SK-N-SH (cell line): ENCODE results near the gene MAML3. TPM values are rescaled to one million over a fixed set of nuclear protein-coding genes. Genes with fewer than 3 reads are reported as not detected.

ENCODE experiments used
- CTCF ChIA-PET: fragments of 300-600, 350-600 bp; formaldehyde crosslinking; extraction: SDS; loops from one replicate; lab custom pipeline; 2021; lab: Yijun Ruan, JAX
- POLR2A ChIA-PET: fragments of 350-600 bp; sonication (Branson Sonifier 250); formaldehyde crosslinking; extraction: SDS; loops from one replicate; lab custom pipeline; 2020; ENCODE audit warnings: antibody characterized with exemption, inconsistent platforms; lab: Yijun Ruan, JAX
- DNase-seq: peaks from one replicate; pipeline ENCODE4 v3.0.0; 2012
- H2AFZ ChIP-seq: fragments of 200-600 bp; sonication (generic); 2 replicates; pipeline ENCODE4 v1.8.1; 2016; ENCODE audit warnings: antibody characterized with exemption, mild to moderate bottlenecking, low read depth
- H3F3A ChIP-seq: fragments of 200-600 bp; sonication (generic); replicated peaks from 2 replicates; pipeline ENCODE3; 2016; ENCODE audit warnings: antibody characterized with exemption, mild to moderate bottlenecking; ENCODE audit not compliant: insufficient read depth
- H3K27ac ChIP-seq, 2 experiments: fragments of 200-500 bp in 1 of 2; fragments of 200-600 bp in 1 of 2; sonication (Bioruptor generic) in 1 of 2; sonication (generic), shearing (Covaris generic) in 1 of 2; 2 replicates each; pipeline versions ENCODE4 v1.5.1 to v1.6.1; 2014 to 2016; ENCODE audit warnings: low read depth in 2 of 2, inconsistent platforms in 1 of 2, low read length in 1 of 2, mild to moderate bottlenecking in 1 of 2, mixed read lengths in 1 of 2
- H3K27me3 ChIP-seq: fragments of 200-600 bp; sonication (generic), shearing (Covaris generic); 2 replicates; pipeline ENCODE4 v1.6.1; 2016; ENCODE audit warnings: mixed run types; ENCODE audit not compliant: insufficient read depth
- H3K36me3 ChIP-seq, 2 experiments: fragments of 200-500 bp in 1 of 2; fragments of 200-600 bp in 1 of 2; sonication (Bioruptor generic) in 1 of 2; sonication (generic) in 1 of 2; replicated peaks in 1 of 2; 2 replicates each; pipeline versions ENCODE3 to v1.5.1; 2014 to 2016; ENCODE audit warnings: low read length in 1 of 2, mild to moderate bottlenecking in 1 of 2; ENCODE audit not compliant: insufficient read depth in 2 of 2, control insufficient read depth in 1 of 2
- H3K4me1 ChIP-seq, 2 experiments: fragments of 200-500 bp in 1 of 2; fragments of 200-600 bp in 1 of 2; sonication (Bioruptor generic) in 1 of 2; sonication (generic), shearing (Covaris generic) in 1 of 2; 2 replicates each; pipeline versions ENCODE4 v1.5.1 to v1.6.1; 2014 to 2016; ENCODE audit warnings: low read depth in 1 of 2, low read length in 1 of 2, mixed run types in 1 of 2; ENCODE audit not compliant: insufficient read depth in 2 of 2, control insufficient read depth in 1 of 2
- H3K4me2 ChIP-seq: fragments of 200-600 bp; sonication (generic), shearing (Covaris generic); 2 replicates; pipeline ENCODE4 v1.6.1; 2017; ENCODE audit warnings: mixed run types
- H3K4me3 ChIP-seq, 2 experiments: fragments of 200-500 bp in 1 of 2; fragments of 200-600 bp in 1 of 2; sonication (Bioruptor generic) in 1 of 2; sonication (generic), shearing (Covaris generic) in 1 of 2; 2 replicates each; pipeline versions ENCODE4 v1.5.1 to v1.8.1; 2014 to 2016; ENCODE audit warnings: low read depth in 2 of 2, inconsistent platforms in 1 of 2, low read length in 1 of 2, mild to moderate bottlenecking in 1 of 2, mixed read lengths in 1 of 2, moderate library complexity in 1 of 2
- H3K79me2 ChIP-seq: fragments of 200-600 bp; sonication (generic); 2 replicates; pipeline ENCODE4 v1.8.1; 2017; ENCODE audit warnings: mild to moderate bottlenecking; ENCODE audit not compliant: insufficient read depth
- H3K9ac ChIP-seq: fragments of 200-600 bp; sonication (generic); 2 replicates; pipeline ENCODE4 v1.6.1; 2017; ENCODE audit warnings: mixed run types
- H3K9me2 ChIP-seq: fragments of 200-600 bp; sonication (generic); 2 replicates; pipeline ENCODE4 v1.6.1; 2017; ENCODE audit warnings: mixed run types
- H3K9me3 ChIP-seq: fragments of 200-600 bp; sonication (generic); 2 replicates; pipeline ENCODE4 v1.6.1; 2017; ENCODE audit warnings: mixed run types, mild to moderate bottlenecking, moderate library complexity
- H4K20me1 ChIP-seq: fragments of 200-600 bp; sonication (generic); 2 replicates; pipeline ENCODE4 v1.6.1; 2017; ENCODE audit warnings: mild to moderate bottlenecking, mixed run types; ENCODE audit not compliant: insufficient read depth
- CHD2 ChIP-seq: fragments of 150-350 bp; IDR thresholded peaks from 2 replicates; pipeline ENCODE4 v1.6.1; 2018; ENCODE audit warnings: low read length; ENCODE audit not compliant: partially characterized antibody
- CTCF ChIP-seq: fragments of 200-600 bp; sonication (generic); IDR thresholded peaks from 2 replicates; pipeline ENCODE4 v1.6.1; 2017; ENCODE audit warnings: antibody characterized with exemption, mild to moderate bottlenecking, moderate library complexity
- ELF1 ChIP-seq: IDR thresholded peaks from 2 replicates; pipeline ENCODE4 v1.4.0; 2012
- EZH2phosphoT487 ChIP-seq: fragments of 200-600 bp; sonication (generic); IDR thresholded peaks from 2 replicates; pipeline ENCODE4 v1.6.1; 2017; ENCODE audit warnings: low read depth, mixed run types, mild to moderate bottlenecking, antibody characterized with exemption, moderate library complexity, borderline replicate concordance
- GATA2 ChIP-seq: sonication (generic); formaldehyde crosslinking; IDR thresholded peaks from 2 replicates; pipeline ENCODE4 v1.5.0; 2020; ENCODE audit warnings: mild to moderate bottlenecking, missing genetic modification reagents
- IRF3 ChIP-seq: fragments of 150-350 bp; IDR thresholded peaks from 2 replicates; pipeline ENCODE4 v1.6.1; 2016; ENCODE audit warnings: mild to moderate bottlenecking, low read depth, low read length
- NFIC ChIP-seq: IDR thresholded peaks from 2 replicates; pipeline ENCODE4 v1.4.0; 2012; ENCODE audit warnings: borderline replicate concordance
- NRF1 ChIP-seq: IDR thresholded peaks from 2 replicates; pipeline ENCODE4 v1.6.1; 2012; ENCODE audit warnings: low read depth, mild to moderate bottlenecking, low read length
- RAD21 ChIP-seq: IDR thresholded peaks from 2 replicates; pipeline ENCODE4 v1.6.1; 2012; ENCODE audit warnings: mild to moderate bottlenecking, low read length
- RXRA ChIP-seq: IDR thresholded peaks from 2 replicates; pipeline ENCODE4 v1.4.0; 2012; ENCODE audit warnings: low read depth, mild to moderate bottlenecking, borderline replicate concordance
- SIN3A ChIP-seq: IDR thresholded peaks from 2 replicates; pipeline ENCODE4 v1.6.1; 2012; ENCODE audit warnings: low read depth, mild to moderate bottlenecking, low read length, moderate library complexity, borderline replicate concordance
- SMC3 ChIP-seq: IDR thresholded peaks from 2 replicates; pipeline ENCODE4 v1.6.1; 2012; ENCODE audit warnings: low read depth, low read length, improper control_type of control experiment
- WGBS: methylation state at CpG from one replicate; pipeline ENCODE4 v1.1.6; 2017; ENCODE audit warnings: low lambda C conversion rate; 5-methylcytosine and 5-hydroxymethylcytosine counted together
- polyA plus RNA-seq, 3 experiments: library from polyadenylated mRNA; depleted of rRNA; stranded (reverse); fragments of >200 nt; gene quantifications; 2 replicates each; pipeline ENCODE4 v1.2.3, GENCODE V29; 2012

Gene MAML3
- polyA plus RNA-seq, 1 of the 3 experiments (the other 2 are of a cell fraction) = 5.3 TPM

DNA sequence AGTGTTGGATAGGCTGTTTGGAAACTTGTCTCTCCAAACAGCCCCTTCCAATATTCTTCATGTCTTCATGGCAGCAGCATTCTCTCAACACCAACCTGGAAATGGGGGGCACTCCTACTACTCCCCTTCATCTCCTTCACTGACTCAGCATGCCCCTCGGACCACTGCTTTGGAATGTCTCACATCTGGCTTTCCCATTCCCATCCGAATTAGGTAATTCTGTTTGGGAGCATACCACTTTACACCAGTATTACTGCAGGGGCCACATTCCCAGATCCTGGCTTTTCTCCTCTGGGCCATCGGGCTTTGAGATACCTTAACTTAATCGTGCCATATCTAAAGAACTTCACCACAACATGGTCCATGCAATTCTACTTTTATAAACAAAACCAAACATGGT is 100.8 kb downstream of the MAML3 start:
- ChIA-PET POLR2A (interaction anchor here (0.7 to 2.1 kb wide), 3 partner anchors 15 to 100 kb away, joined by 3 to 9 read pairs (median 7); partner anchors contain the start of gene MAML3), CTCF (interaction anchor here (1.2 to 2.9 kb wide), 10 partner anchors 24 to 273 kb away, joined by 3 to 13 read pairs (median 5); no protein-coding TSS in a partner anchor)
- H3K4me2 ChIP-seq = no peak overlapping the region

DNA sequence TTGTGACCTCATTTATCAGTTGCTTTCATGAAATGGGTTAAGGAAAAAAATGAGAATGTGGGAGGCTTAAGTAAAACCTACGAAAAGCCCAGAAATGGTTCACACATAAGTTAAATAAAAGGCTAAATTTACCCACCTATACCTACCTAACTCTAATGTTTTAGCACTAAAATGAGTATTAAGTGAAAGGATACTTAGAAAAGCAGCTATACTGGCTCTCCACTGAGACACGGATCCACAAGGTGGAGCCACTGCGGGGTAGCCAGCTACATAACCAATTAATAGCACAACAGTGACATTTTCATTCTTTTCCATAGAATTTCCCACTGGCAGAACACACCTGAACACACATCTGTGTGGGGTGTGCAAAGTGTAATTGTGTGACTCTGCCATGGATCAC is 101.9 kb downstream of the MAML3 start:
- no peaks in the 10 kb centered on the region for H3K9me2 ChIP-seq
- H3K9me3 ChIP-seq = no peaks in the 10 kb centered on the region
- TF ChIP-seq RXRA (no peak), CHD2 (peak; percentile 46), CTCF (peak; percentile 70), RAD21 (peak; percentile 76), SIN3A (no peak), NRF1 (no peak; the same call in 1 of the 2 replicates), SMC3 (peak; percentile 84)
- TF ChIP-seq, all 33 proteins: peak for 4
- ChIA-PET POLR2A (interaction anchor here (0.7 to 2.1 kb wide), 5 partner anchors 97 to 318 kb away, joined by 3 to 9 read pairs (median 4); partner anchors contain the start of gene MAML3), CTCF (interaction anchor here (0.5 to 3.3 kb wide), 32 partner anchors 25 to 396 kb away, joined by 3 to 16 read pairs (median 4); partner anchors contain the start of gene MAML3)
- H3K27me3 ChIP-seq = no peaks in the 10 kb centered on the region
- no peaks in the 10 kb centered on the region for H4K20me1 ChIP-seq
- H3K27ac ChIP-seq = peak overlapping the region in 1 of 2 experiments; percentile 58; a peak in 2 of 4 replicates
- H2AFZ ChIP-seq = no peak overlapping the region
- H3K4me1 ChIP-seq = peaks cover 0 to 45% of the 10 kb centered on the region in 2 experiments; a peak in 2 of 4 replicates
- peaks cover 3% of the 10 kb centered on the region for H3F3A ChIP-seq
- 68% methylated on average over 3 of the region's 3 CpGs for WGBS
- no peak for DNase-seq
- H3K36me3 ChIP-seq = no peaks in the 10 kb centered on the region
- H3K4me3 ChIP-seq = no peak overlapping the region
- H3K4me2 ChIP-seq = no peak overlapping the region
- no peaks in the 10 kb centered on the region for H3K79me2 ChIP-seq
- no peak overlapping the region for H3K9ac ChIP-seq

More for the DNA sequence above, 100.8 kb downstream of the MAML3 start:
- H3K4me3 ChIP-seq = no peak overlapping the region
- no peaks in the 10 kb centered on the region for H3K79me2 ChIP-seq
- H4K20me1 ChIP-seq = no peaks in the 10 kb centered on the region
- no peaks in the 10 kb centered on the region for H3K36me3 ChIP-seq
- 91% methylated on average over 4 of the region's 4 CpGs for WGBS
- TF ChIP-seq IRF3 (no peak), GATA2 (CRISPR knock-in tag) (no peak), NFIC (no peak), EZH2phosphoT487 (no peak), ELF1 (no peak), SIN3A (no peak)
- TF ChIP-seq, all 33 proteins: peak for 0
- no peak for DNase-seq
- Histone ChIP-seq H3F3A (peaks cover 3% of the 10 kb centered on the region), H3K9ac (no peak overlapping the region), H3K27ac (peak overlapping the region in 1 of 2 experiments; percentile 48; a peak in 1 of 4 replicates), H2AFZ (no peak overlapping the region), H3K27me3 (no peaks in the 10 kb centered on the region), H3K9me2 (no peaks in the 10 kb centered on the region), H3K4me1 (peaks cover 0 to 35% of the 10 kb centered on the region in 2 experiments; a peak in 2 of 4 replicates), H3K9me3 (no peaks in the 10 kb centered on the region)
